Subcutaneous abdominal adipose tissue (tissue), 5 donors: ENCODE results near the gene CEP152.

Source experiments
- H3K27ac ChIP-seq: one replicate; pipeline ENCODE4 v1.7.0; 2013; ENCODE audit warnings: low read depth, mild to moderate bottlenecking, inconsistent platforms, low read length, moderate library complexity
- H3K27me3 ChIP-seq, 5 donors: one replicate each; pipeline ENCODE4 v1.7.0; 2013; ENCODE audit warnings: low read length in 5 of 5, inconsistent platforms in 1 of 5; ENCODE audit not compliant: control insufficient read depth in 5 of 5, insufficient read depth in 4 of 5
- H3K36me3 ChIP-seq, 5 donors: one replicate each; pipeline ENCODE4 v1.7.0; 2013; ENCODE audit warnings: low read length in 5 of 5; ENCODE audit not compliant: control insufficient read depth in 5 of 5, insufficient read depth in 5 of 5
- H3K4me1 ChIP-seq, 5 donors: one replicate each; pipeline ENCODE4 v1.7.0; 2013; ENCODE audit warnings: low read length in 5 of 5, mild to moderate bottlenecking in 3 of 5, moderate library complexity in 1 of 5; ENCODE audit not compliant: control insufficient read depth in 5 of 5, insufficient read depth in 5 of 5
- H3K4me3 ChIP-seq, 5 donors: one replicate each; pipeline ENCODE4 v1.7.0; 2013; ENCODE audit warnings: low read length in 5 of 5, low read depth in 1 of 5
- H3K9ac ChIP-seq, 5 donors: one replicate each; pipeline ENCODE4 v1.7.0; 2013; ENCODE audit warnings: low read length in 5 of 5, mild to moderate bottlenecking in 4 of 5, moderate library complexity in 3 of 5
- H3K9me3 ChIP-seq, 5 donors: one replicate each; pipeline ENCODE4 v1.7.0; 2013; ENCODE audit warnings: low read length in 5 of 5; ENCODE audit not compliant: control insufficient read depth in 5 of 5
- donor health status: healthy.
- donor health status: healthy.
- donor health status: healthy.
- donor health status: healthy.
- donor health status: healthy.

CEP152 gene

DNA sequence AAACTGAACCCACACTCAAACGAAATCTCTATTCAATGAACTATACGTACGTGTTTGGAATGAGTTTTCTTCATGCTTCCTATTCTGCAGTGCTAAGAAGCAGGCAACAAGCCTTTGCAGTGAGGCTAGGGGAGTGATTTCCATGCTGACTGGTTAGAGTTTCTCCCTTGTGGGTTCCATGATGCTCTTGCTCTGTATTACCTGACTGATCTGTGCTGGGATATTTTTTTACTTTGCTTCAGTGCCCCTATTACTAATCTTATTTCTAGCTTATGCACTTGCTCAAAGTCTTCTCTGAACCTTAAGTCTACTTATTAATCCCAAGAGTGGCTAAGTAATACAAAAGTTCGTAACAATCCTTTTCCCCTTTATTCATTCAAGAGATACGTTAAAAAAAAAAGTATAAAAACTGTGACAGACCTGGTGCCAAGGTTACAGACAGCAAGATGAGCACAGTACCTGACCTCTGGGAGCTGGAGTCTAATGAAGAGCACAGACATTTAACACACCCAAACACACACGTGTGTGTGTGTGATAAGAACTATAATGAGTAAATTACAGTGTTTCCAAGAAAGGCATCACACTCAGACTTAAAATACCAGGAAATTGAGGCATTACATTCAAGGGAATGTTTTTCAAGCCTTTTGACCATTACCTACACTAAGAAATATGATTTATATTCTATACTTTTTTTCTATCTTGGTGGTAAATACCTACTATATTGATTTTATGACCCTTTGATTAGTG lies 114.9 kb downstream of the CEP152 start:
- H3K27me3 ChIP-seq, result no peaks in the 10 kb centered on the region
- H3K27ac ChIP-seq, result no peak overlapping the region
- H3K9ac ChIP-seq, result no peak overlapping the region
- H3K36me3 ChIP-seq, result no peaks in the 10 kb centered on the region
- no peaks in the 10 kb centered on the region for H3K4me1 ChIP-seq
- no peak overlapping the region for H3K4me3 ChIP-seq
- H3K9me3 ChIP-seq, result no peaks in the 10 kb centered on the region

DNA sequence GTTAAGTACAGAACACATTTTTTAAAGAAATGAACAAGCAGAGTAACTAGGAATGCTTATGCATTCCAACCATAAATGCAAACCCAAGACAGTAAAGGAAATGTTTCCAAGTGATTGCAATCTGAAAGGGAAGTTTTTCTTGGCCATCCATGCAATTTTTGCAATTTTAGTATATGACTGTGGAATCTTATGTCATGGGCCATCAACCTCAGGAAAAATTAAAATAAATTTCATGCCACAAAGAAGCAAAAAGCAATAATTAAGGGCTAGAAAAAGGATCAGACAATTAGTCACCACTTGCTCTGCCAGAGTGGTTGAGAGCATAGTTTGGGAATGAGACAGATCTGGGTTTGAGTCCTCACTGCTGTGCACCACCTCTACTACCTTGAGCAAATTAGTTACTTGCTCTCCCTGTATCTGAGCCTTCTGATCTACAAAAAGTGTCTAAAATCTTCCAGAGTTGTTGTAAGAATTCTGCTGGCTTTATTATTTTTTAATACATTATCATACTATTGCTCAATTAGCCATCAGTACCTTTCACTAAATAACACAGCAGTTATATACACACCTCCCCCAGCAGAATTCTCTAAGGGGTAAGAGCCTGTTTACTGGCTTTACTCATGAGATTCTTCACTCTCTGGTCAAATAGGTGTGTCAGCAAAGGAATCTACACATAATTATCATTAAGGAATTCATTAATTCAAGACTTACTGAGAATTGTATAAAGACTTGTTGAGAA lies 115.6 kb downstream of the CEP152 start:
- Histone ChIP-seq H3K27ac (no peak overlapping the region), H3K36me3 (no peaks in the 10 kb centered on the region), H3K9me3 (no peaks in the 10 kb centered on the region), H3K4me1 (no peaks in the 10 kb centered on the region), H3K4me3 (no peak overlapping the region), H3K27me3 (no peaks in the 10 kb centered on the region), H3K9ac (no peak overlapping the region)

DNA sequence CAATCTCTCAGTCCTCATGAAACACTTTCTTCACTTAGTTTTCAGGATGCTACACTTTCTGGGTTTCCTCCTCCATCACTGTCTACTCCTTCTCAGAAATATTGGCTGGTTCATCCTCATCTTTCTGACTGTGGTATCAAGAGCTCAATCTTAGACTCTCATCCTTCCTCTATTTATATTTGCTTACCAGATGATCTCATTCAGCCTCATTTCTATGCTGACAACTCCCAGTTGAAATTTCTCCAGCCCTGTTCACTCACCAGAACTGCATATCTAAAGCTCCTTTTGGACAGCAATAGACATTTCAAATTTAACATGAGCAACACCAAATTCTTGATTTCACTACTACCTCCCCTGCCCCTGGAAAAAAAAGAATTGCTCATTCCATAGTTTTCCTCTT lies 117.4 kb downstream of the CEP152 start:
- Histone ChIP-seq H3K36me3 (no peaks in the 10 kb centered on the region), H3K4me1 (no peaks in the 10 kb centered on the region), H3K9ac (no peak overlapping the region), H3K27me3 (no peaks in the 10 kb centered on the region), H3K4me3 (no peak overlapping the region), H3K27ac (no peak overlapping the region), H3K9me3 (no peaks in the 10 kb centered on the region)

DNA sequence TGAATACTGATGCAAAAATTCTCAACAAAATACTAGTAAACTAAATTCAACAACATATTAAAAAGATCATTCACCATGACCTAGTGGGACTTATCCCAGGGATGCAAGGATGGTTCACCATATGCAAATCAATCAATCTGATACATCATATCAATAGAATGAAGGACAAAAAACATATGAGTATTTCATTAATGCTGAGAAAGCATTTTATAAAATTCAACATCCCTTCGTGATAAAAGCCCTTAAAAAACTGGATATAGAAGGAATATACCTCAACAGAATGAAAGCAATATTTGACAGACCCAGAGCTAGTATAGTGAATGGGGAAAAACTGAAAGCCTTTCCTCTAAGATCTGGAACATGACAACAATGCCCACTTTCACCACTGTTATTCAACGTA lies 122.4 kb downstream of the CEP152 start:
- H3K9me3 ChIP-seq, result peaks cover 0 to 3% (median 3%) of the 10 kb centered on the region in 5 donors
- H3K27ac ChIP-seq, result no peak overlapping the region
- H3K4me1 ChIP-seq, result peaks cover 0 to 8% (median under 1%) of the 10 kb centered on the region in 5 donors
- no peaks in the 10 kb centered on the region for H3K36me3 ChIP-seq
- no peak overlapping the region for H3K9ac ChIP-seq
- H3K4me3 ChIP-seq, result no peak overlapping the region
- no peaks in the 10 kb centered on the region for H3K27me3 ChIP-seq
